MCF 10A (cell line): Measurements from ENCODE around the gene CHMP6. TPM values are rescaled to one million over a fixed set of nuclear protein-coding genes. Genes with fewer than 3 reads are reported as not detected.

Experiments
- Bru-seq: library from RNA; stranded (reverse); fragments of 400-500 nt; gene quantifications from one replicate; lab custom pipeline; 2021; lab: Mats Ljungman, UMichigan
- BruChase-seq, 2 experiments: library from RNA; stranded (reverse); fragments of 400-500 nt; gene quantifications; one replicate each; lab custom pipeline; 2021; lab: Mats Ljungman, UMichigan
- BruUV-seq: library from RNA; stranded (reverse); fragments of 400-500 nt; replicated peaks from 2 replicates; lab custom pipeline; 2021; lab: Mats Ljungman, UMichigan
- CTCF ChIA-PET: fragments of 300-600 bp; sonication (Branson Sonifier 250); formaldehyde crosslinking; extraction: SDS; loops from one replicate; lab custom pipeline; 2021; ENCODE audit warnings: antibody characterized with exemption, inconsistent platforms; lab: Yijun Ruan, JAX
- POLR2A ChIA-PET: fragments of 300-600, 350-650 bp; sonication (Branson Sonifier 250); formaldehyde crosslinking; extraction: SDS; loops from one replicate; lab custom pipeline; 2020; ENCODE audit warnings: antibody characterized with exemption, inconsistent platforms; lab: Yijun Ruan, JAX
- DNase-seq: peaks from one replicate; pipeline ENCODE4 v3.0.0-alpha.2; 2018; ENCODE audit not compliant: unreplicated experiment
- H3K27ac Mint-ChIP-seq: one replicate; pipeline ENCODE4 v1.8.0; 2022; ENCODE audit warnings: mild to moderate bottlenecking, low read depth, mixed read lengths; ENCODE audit not compliant: unreplicated experiment
- H3K27me3 Mint-ChIP-seq: one replicate; pipeline ENCODE4 v1.8.0; 2022; ENCODE audit warnings: mixed read lengths; ENCODE audit not compliant: insufficient read depth, unreplicated experiment
- H3K36me3 Mint-ChIP-seq: one replicate; pipeline ENCODE4 v1.8.0; 2022; ENCODE audit warnings: mild to moderate bottlenecking, moderate library complexity, mixed read lengths; ENCODE audit not compliant: insufficient read depth, unreplicated experiment
- H3K4me1 Mint-ChIP-seq: one replicate; pipeline ENCODE4 v1.8.0; 2022; ENCODE audit warnings: mixed read lengths; ENCODE audit not compliant: insufficient read depth, unreplicated experiment
- H3K4me3 Mint-ChIP-seq: one replicate; pipeline ENCODE4 v1.8.0; 2022; ENCODE audit warnings: mild to moderate bottlenecking, moderate library complexity, mixed read lengths; ENCODE audit not compliant: unreplicated experiment
- H3K9me3 Mint-ChIP-seq: one replicate; pipeline ENCODE4 v1.8.0; 2022; ENCODE audit warnings: mixed read lengths; ENCODE audit not compliant: unreplicated experiment
- intact Hi-C: fragments of 100-400 bp; cut with micrococcal nuclease; formaldehyde crosslinking; loops from 2 replicates; pipeline ENCODE4 v1.14.1; 2022
- long read RNA-seq: library from polyadenylated mRNA; stranded (forward); transcript quantifications from one replicate; pipeline ENCODE4 v2.0.0, GENCODE V29; 2022
- total RNA-seq: library from RNA; stranded (reverse); gene quantifications from 2 replicates; pipeline ENCODE4 v1.2.3, GENCODE V29; 2022
- TF ChIP-seq, protein P1 (sequence below): fragments of 200-600 bp; IDR thresholded peaks from one replicate; pipeline ENCODE4 v1.8.0; 2022; ENCODE audit warnings: antibody characterized with exemption, mild to moderate bottlenecking; ENCODE audit not compliant: unreplicated experiment

Gene CHMP6
- total RNA-seq (19.5 and 22.6 TPM in 2 replicates), Bru-seq, nascent RNA (percentile 52 among the genes with signal in this experiment), BruChase-seq, experiment 1, labeled RNA remaining after a 6-hour chase (percentile 58 among the genes with signal in this experiment), BruChase-seq, experiment 2, labeled RNA remaining after a 2-hour chase (percentile 53 among the genes with signal in this experiment)
- long read RNA-seq, transcript CHMP6-201 (8 exons, 1,664 nt) = major isoform, 82 of 90 reads
- long read RNA-seq, partial matches to known transcripts = 5 of 90 reads
- long read RNA-seq, other reads (novel, unspliced or antisense) = 3 of 90 reads

DNA sequence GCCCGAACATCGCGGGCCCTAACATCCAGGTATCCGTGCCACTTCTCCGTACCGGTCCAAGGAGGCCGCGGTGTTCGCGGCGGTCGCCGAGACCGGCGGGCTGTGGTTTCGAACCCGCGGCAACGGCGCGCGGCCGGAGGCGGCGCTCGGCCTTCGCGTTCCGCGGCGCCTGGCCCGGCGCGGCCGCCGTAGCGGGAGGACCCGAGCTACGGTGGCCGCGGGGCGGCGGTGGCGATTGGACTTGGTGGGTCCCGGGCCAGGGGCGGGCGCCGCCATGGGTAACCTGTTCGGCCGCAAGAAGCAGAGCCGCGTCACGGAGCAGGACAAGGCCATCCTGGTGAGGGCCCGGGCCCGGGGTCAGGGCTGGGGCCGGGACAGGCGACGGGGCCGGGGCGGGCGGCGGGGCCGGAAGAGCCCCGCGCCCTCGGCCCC, at the start of gene CHMP6:
Gene CHMP6 (plus strand): TSS at position 197 of the 432 bp plus-strand sequence. CDS start 78 bp downstream, at position 275.
- no peaks in the 10 kb centered on the region for H3K27me3 Mint-ChIP-seq
- POLR2A ChIA-PET = interaction anchor here (0.6 to 1.0 kb wide), 4 partner anchors 23 to 103 kb away, joined by 3 to 5 read pairs (median 4); no protein-coding TSS in a partner anchor
- intact Hi-C loops = no loop called here
- peaks cover 19% of the 10 kb centered on the region for H3K36me3 Mint-ChIP-seq
- CTCF ChIA-PET = interaction anchor here (0.6 to 1.3 kb wide), 2 partner anchors 11 to 538 kb away, joined by 3 to 4 read pairs; no protein-coding TSS in a partner anchor
- no peaks in the 10 kb centered on the region for H3K4me1 Mint-ChIP-seq
- H3K27ac Mint-ChIP-seq = peak within 1 kb of the TSS; percentile 74
- H3K9me3 Mint-ChIP-seq = no peaks in the 10 kb centered on the region
- peak; percentile 69 for DNase-seq
- TF ChIP-seq, protein P1, sequence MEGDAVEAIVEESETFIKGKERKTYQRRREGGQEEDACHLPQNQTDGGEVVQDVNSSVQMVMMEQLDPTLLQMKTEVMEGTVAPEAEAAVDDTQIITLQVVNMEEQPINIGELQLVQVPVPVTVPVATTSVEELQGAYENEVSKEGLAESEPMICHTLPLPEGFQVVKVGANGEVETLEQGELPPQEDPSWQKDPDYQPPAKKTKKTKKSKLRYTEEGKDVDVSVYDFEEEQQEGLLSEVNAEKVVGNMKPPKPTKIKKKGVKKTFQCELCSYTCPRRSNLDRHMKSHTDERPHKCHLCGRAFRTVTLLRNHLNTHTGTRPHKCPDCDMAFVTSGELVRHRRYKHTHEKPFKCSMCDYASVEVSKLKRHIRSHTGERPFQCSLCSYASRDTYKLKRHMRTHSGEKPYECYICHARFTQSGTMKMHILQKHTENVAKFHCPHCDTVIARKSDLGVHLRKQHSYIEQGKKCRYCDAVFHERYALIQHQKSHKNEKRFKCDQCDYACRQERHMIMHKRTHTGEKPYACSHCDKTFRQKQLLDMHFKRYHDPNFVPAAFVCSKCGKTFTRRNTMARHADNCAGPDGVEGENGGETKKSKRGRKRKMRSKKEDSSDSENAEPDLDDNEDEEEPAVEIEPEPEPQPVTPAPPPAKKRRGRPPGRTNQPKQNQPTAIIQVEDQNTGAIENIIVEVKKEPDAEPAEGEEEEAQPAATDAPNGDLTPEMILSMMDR = no peak
- BruUV-seq = no TSS peak
- peak within 1 kb of the TSS; percentile 69 for H3K4me3 Mint-ChIP-seq

DNA sequence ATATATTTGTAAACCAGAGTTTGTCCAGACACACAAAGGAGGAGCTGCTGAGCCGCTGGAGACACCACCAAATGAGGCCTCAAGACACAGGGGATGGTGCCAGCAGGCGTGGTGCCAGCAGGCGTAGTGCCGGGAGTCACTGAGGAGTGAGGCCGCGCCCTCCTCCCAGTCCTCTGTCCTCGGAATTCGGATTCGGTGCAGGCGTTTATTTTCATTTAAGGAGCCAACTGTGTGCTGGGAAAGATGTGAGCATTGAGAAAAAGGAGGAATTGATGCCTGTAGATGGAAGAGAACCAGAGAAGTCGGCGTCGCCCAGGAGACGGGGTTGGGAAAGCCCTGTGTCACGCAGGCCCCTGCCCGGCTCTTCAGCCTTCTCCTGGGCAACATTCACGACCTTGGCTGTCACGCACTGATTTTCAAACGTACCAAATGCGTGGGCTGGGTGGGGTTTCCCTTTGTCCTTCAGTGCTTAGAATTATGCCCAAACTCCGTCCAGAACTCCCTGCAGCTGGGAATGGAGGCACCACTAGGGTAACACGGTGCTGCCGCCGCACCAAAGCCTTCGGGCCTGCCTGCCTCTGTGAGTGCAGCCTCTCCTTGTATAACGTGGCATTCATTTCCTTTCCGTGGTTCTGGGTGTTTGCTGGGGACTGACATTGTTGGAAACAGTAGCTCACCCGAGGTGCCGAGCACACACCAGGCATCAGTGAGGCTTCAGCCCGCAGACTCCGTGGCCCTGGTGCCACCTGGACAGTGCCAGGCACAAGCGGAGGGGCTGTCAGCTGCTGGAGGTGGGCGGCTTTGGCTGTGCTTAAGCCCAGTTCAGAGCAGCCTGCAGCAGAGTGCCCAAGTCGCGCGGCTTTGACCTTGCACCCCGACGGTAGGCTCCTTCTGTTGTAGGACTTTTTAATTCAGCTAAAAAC, 49.0 kb upstream of the CHMP6 start:
- TF ChIP-seq, protein P1 = no peak
- CTCF ChIA-PET = interaction anchor here (0.6 to 1.3 kb wide), 5 partner anchors 13 to 515 kb away, joined by 3 to 4 read pairs (median 3); no protein-coding TSS in a partner anchor
- no TSS peak for BruUV-seq
- H3K27me3 Mint-ChIP-seq = no peaks in the 10 kb centered on the region
- no peaks in the 10 kb centered on the region for H3K9me3 Mint-ChIP-seq
- peak; percentile 86 for DNase-seq
- no peak overlapping the region for H3K4me3 Mint-ChIP-seq
- H3K4me1 Mint-ChIP-seq = peaks cover 6% of the 10 kb centered on the region
- H3K36me3 Mint-ChIP-seq = peaks cover 16% of the 10 kb centered on the region
- intact Hi-C loops = loop anchor here (1.0 kb wide), 1 partner anchor 28 kb away; no protein-coding TSS in a partner anchor
- POLR2A ChIA-PET = interaction anchor here (1.0 kb wide), 1 partner anchor 16 kb away, joined by 3 read pairs; no protein-coding TSS in a partner anchor
- no peak overlapping the region for H3K27ac Mint-ChIP-seq

DNA sequence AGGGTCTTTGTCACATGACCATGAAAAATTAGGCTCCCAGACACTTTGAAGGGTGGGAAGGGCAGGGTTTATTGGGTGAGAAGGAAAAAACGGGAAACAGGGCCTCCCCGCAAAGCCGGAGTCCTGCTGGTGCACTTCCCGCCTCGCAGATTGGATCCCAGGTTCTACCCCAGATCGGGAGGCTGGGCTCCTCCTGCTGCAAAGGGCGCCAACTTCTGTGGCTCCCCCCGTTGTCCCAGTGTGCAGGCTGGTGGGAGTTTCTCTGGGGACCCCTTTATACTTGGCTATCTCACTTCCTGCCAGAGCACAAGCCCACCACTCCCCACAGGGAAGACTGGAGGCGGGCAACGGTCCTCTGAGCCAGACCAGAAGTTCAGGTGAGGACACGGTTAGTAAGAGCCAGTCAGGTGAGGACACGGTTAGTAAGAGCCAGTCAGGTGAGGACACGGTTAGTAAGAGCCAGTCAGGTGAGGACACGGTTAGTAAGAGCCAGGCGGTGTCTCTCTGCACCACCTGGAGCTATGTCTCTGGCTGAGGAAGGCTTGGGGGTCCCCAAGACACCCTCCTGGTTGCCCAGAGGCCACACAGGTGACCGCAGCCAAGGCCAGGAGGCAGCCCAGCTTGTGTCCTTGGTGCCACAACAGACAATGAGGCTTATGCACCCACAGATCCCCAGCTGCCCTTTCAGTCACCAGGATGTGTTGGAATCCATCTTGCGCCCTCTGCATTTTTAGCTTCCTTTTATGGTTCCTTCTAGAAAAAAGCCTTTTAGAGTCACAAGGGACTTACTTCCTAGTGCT, 48.1 kb upstream of the CHMP6 start:
- peaks cover 6% of the 10 kb centered on the region for H3K4me1 Mint-ChIP-seq
- no peak overlapping the region for H3K4me3 Mint-ChIP-seq
- H3K27ac Mint-ChIP-seq = no peak overlapping the region
- TF ChIP-seq, protein P1 = no peak
- ChIA-PET POLR2A (no interaction called here), CTCF (interaction anchor here (0.5 kb wide), 2 partner anchors 75 to 524 kb away, joined by 3 to 4 read pairs; no protein-coding TSS in a partner anchor)
- intact Hi-C loops = no loop called here
- no peaks in the 10 kb centered on the region for H3K9me3 Mint-ChIP-seq
- H3K36me3 Mint-ChIP-seq = peaks cover 16% of the 10 kb centered on the region
- DNase-seq = no peak
- H3K27me3 Mint-ChIP-seq = no peaks in the 10 kb centered on the region
- BruUV-seq = no TSS peak
